GM23248 (cell line): ENCODE data around the gene CSTB. TPM values are rescaled to one million over a fixed set of nuclear protein-coding genes. Genes with fewer than 3 reads are reported as not detected.

ENCODE experiments used
- DNase-seq: peaks from one replicate; pipeline ENCODE4 v3.0.0-alpha.2; 2015
- H2AFZ ChIP-seq: fragments of 200-600 bp; sonication (generic); 2 replicates; pipeline ENCODE4 v1.6.1; 2016; ENCODE audit warnings: antibody characterized with exemption
- H3F3A ChIP-seq: fragments of 200-600 bp; sonication (generic); 2 replicates; pipeline ENCODE4 v1.6.1; 2016; ENCODE audit warnings: mild to moderate bottlenecking, antibody characterized with exemption, mixed run types; ENCODE audit not compliant: insufficient read depth
- H3K27ac ChIP-seq: fragments of 200-600 bp; sonication (generic); 2 replicates; pipeline ENCODE4 v1.5.1; 2016; ENCODE audit warnings: mild to moderate bottlenecking
- H3K27me3 ChIP-seq: fragments of 200-600 bp; sonication (generic); replicated peaks from 2 replicates; pipeline ENCODE4 v1.6.1; 2016; ENCODE audit warnings: mild to moderate bottlenecking; ENCODE audit not compliant: insufficient read depth
- H3K36me3 ChIP-seq: fragments of 200-600 bp; sonication (generic); 2 replicates; pipeline ENCODE4 v1.6.1; 2016; ENCODE audit warnings: low read depth, mild to moderate bottlenecking
- H3K4me1 ChIP-seq: fragments of 200-600 bp; sonication (generic); 2 replicates; pipeline ENCODE4 v1.6.1; 2016; ENCODE audit warnings: mild to moderate bottlenecking; ENCODE audit not compliant: insufficient read depth
- H3K4me2 ChIP-seq: fragments of 200-600 bp; sonication (generic); one replicate; pipeline ENCODE4 v1.6.1; 2016; ENCODE audit warnings: mild to moderate bottlenecking; ENCODE audit not compliant: unreplicated experiment
- H3K4me3 ChIP-seq: fragments of 200-600 bp; sonication (generic); 2 replicates; pipeline ENCODE4 v1.5.1; 2016; ENCODE audit warnings: mild to moderate bottlenecking
- H3K79me2 ChIP-seq: fragments of 200-600 bp; sonication (generic); 2 replicates; pipeline ENCODE4 v1.6.1; 2016; ENCODE audit warnings: mild to moderate bottlenecking; ENCODE audit not compliant: insufficient read depth
- H3K9ac ChIP-seq: fragments of 200-600 bp; sonication (generic); 2 replicates; pipeline ENCODE4 v1.6.1; 2016; ENCODE audit warnings: mild to moderate bottlenecking
- H3K9me2 ChIP-seq: fragments of 200-600 bp; sonication (generic); 2 replicates; pipeline ENCODE4 v1.6.1; 2016; ENCODE audit warnings: mixed run types, mild to moderate bottlenecking, moderate library complexity; ENCODE audit not compliant: insufficient read depth
- H3K9me3 ChIP-seq: fragments of 200-600 bp; sonication (generic); one replicate; pipeline ENCODE4 v1.6.1; 2017; ENCODE audit warnings: low read depth
- H4K20me1 ChIP-seq: fragments of 200-600 bp; sonication (generic); 2 replicates; pipeline ENCODE4 v1.6.0; 2016; ENCODE audit not compliant: insufficient read depth
- EZH2 ChIP-seq: fragments of 200-600 bp; sonication (generic); IDR thresholded peaks from 2 replicates; pipeline ENCODE4 v1.6.1; 2018; ENCODE audit warnings: antibody characterized with exemption, mild to moderate bottlenecking; ENCODE audit not compliant: insufficient read depth, poor library complexity, severe bottlenecking
- EZH2phosphoT487 ChIP-seq: fragments of 200-600 bp; sonication (generic); IDR thresholded peaks from 2 replicates; pipeline ENCODE4 v1.6.1; 2018; ENCODE audit warnings: antibody characterized with exemption, moderate library complexity, mild to moderate bottlenecking, low read depth; ENCODE audit not compliant: insufficient read depth
- WGBS, 2 experiments: methylation state at CpG; one replicate each; pipeline ENCODE4 v1.1.6; 2015 to 2017; ENCODE audit warnings: low lambda C conversion rate in 2 of 2, low coverage in 1 of 2; ENCODE audit errors: missing lambda C conversion rate in 2 of 2; 5-methylcytosine and 5-hydroxymethylcytosine counted together
- in situ Hi-C: fragments of 300-500 bp; cut with MboI; formaldehyde crosslinking; loops from 2 replicates; pipeline ENCODE4 v1.15.0; 2020
- polyA plus RNA-seq: library from polyadenylated mRNA; unstranded; fragments of >200 nt; fragmentation: Nextera tagmentation; extraction: Ambion mirVana; gene quantifications from 2 replicates; pipeline ENCODE4 v1.2.1, GENCODE V29; 2016
- total RNA-seq: library from RNA; depleted of rRNA; stranded (reverse); fragments of >200 nt; shearing (Covaris generic); gene quantifications from 2 replicates; pipeline ENCODE4 v1.2.3, GENCODE V29; 2014

Gene CSTB
- total and polyA plus RNA-seq, 2 experiments from 2014 or later: 6.7 to 95.0 TPM

DNA sequence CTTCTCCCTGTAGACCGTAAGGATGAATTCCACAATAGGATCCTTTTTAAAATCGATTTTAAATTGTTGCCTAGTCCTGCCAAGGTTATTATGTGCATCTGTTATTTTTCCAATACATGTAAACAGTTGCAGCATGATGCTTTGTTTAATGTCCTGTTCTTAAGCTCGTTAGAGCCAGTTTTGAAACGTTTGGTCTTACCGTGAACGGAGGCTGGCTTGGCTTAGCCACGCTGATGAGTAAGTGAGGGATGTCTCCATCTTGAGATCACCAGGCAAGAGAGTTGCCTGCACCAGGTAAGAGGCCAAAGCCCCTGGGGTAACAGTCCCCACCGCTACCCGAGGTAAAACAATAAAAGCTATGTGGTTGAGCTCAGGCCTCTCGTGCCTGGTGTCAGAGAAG, 17.3 kb downstream of the CSTB start:
- DNase-seq: no peak
- no peaks in the 10 kb centered on the region for H3K27me3 ChIP-seq
- no peaks in the 10 kb centered on the region for H4K20me1 ChIP-seq
- H3F3A ChIP-seq: no peaks in the 10 kb centered on the region
- H3K9me3 ChIP-seq: no peaks in the 10 kb centered on the region
- no peaks in the 10 kb centered on the region for H3K9me2 ChIP-seq
- in situ Hi-C loops: no loop called here
- no peaks in the 10 kb centered on the region for H3K4me1 ChIP-seq
- no peak for TF ChIP-seq EZH2phosphoT487
- TF ChIP-seq EZH2: no peak
- no peaks in the 10 kb centered on the region for H3K79me2 ChIP-seq
- no peak overlapping the region for H3K4me2 ChIP-seq
- peaks cover 15% of the 10 kb centered on the region; the same call in 1 of the 2 replicates for H3K36me3 ChIP-seq
- no peak overlapping the region for H3K27ac ChIP-seq
- WGBS, 2 experiments: 81 to 85% methylated on average over 10 of the region's 10 CpGs
- H3K9ac ChIP-seq: no peak overlapping the region
- H2AFZ ChIP-seq: no peak overlapping the region
- no peak overlapping the region for H3K4me3 ChIP-seq

GRCh38 chr21:43758111-43758641, 17.9 kb downstream of the CSTB start:
- H3K4me1 ChIP-seq: no peaks in the 10 kb centered on the region
- no peaks in the 10 kb centered on the region for H3K9me2 ChIP-seq
- no peaks in the 10 kb centered on the region for H3F3A ChIP-seq
- in situ Hi-C loops: no loop called here
- no peaks in the 10 kb centered on the region for H3K79me2 ChIP-seq
- peaks cover 15% of the 10 kb centered on the region; the same call in 1 of the 2 replicates for H3K36me3 ChIP-seq
- H3K27ac ChIP-seq: no peak overlapping the region
- no peaks in the 10 kb centered on the region for H3K9me3 ChIP-seq
- H3K4me2 ChIP-seq: no peak overlapping the region
- H3K9ac ChIP-seq: no peak overlapping the region
- TF ChIP-seq EZH2phosphoT487 (no peak), EZH2 (no peak)
- DNase-seq: no peak
- 86 to 88% methylated on average over 18 of the region's 18 CpGs for WGBS, 2 experiments
- H3K27me3 ChIP-seq: no peaks in the 10 kb centered on the region
- no peaks in the 10 kb centered on the region for H4K20me1 ChIP-seq
- no peak overlapping the region for H2AFZ ChIP-seq
- no peak overlapping the region for H3K4me3 ChIP-seq

DNA sequence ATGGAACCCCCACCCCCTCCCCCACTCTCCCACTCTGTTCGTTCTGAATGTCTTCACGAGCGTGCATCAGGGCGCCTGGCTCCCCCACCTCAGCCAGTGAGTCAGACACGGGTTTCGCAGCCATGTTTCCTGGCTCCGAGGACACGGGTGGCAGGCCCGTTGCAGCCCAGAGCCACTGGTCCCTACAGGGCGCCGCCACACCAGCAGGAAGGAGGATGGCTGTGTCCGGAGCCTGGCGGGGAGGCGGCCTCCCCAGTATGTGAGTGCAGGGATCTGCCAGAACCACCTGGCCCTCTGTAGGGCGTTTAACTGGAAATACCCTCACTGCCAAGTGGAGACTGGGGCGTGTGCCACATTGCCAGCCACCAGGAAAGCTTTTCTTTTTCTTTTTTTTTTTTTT, 18.5 kb downstream of the CSTB start:
- Histone ChIP-seq H3K9me3 (no peaks in the 10 kb centered on the region), H3K9ac (no peak overlapping the region), H3K79me2 (no peaks in the 10 kb centered on the region), H3K9me2 (no peaks in the 10 kb centered on the region), H3K4me2 (no peak overlapping the region), H4K20me1 (no peaks in the 10 kb centered on the region), H3K4me3 (no peak overlapping the region), H3K4me1 (no peaks in the 10 kb centered on the region), H3K36me3 (peaks cover 15% of the 10 kb centered on the region; the same call in 1 of the 2 replicates), H3F3A (no peaks in the 10 kb centered on the region), H3K27me3 (no peaks in the 10 kb centered on the region), H2AFZ (no peak overlapping the region), H3K27ac (no peak overlapping the region)
- in situ Hi-C loops: no loop called here
- DNase-seq: no peak
- no peak for TF ChIP-seq EZH2
- no peak for TF ChIP-seq EZH2phosphoT487
- WGBS, 2 experiments: 78 to 80% methylated on average over 15 to 16 of the region's 16 CpGs

- no peak overlapping the region for H3K4me3 ChIP-seq
- H3K9me2 ChIP-seq: no peaks in the 10 kb centered on the region
- TF ChIP-seq EZH2phosphoT487: no peak
- TF ChIP-seq EZH2: no peak
- H3F3A ChIP-seq: no peaks in the 10 kb centered on the region
- no peak overlapping the region for H3K4me2 ChIP-seq
- no peak overlapping the region for H3K9ac ChIP-seq
- H3K9me3 ChIP-seq: no peaks in the 10 kb centered on the region
- WGBS, 2 experiments: 95 to 98% methylated on average over 34 to 37 of the region's 37 CpGs
- H3K27ac ChIP-seq: no peak overlapping the region
- H3K79me2 ChIP-seq: no peaks in the 10 kb centered on the region
- no peak for DNase-seq
- H3K27me3 ChIP-seq: no peaks in the 10 kb centered on the region
- in situ Hi-C loops: no loop called here
- no peaks in the 10 kb centered on the region for H4K20me1 ChIP-seq
- H2AFZ ChIP-seq: no peak overlapping the region
- H3K36me3 ChIP-seq: peaks cover 15% of the 10 kb centered on the region; the same call in 1 of the 2 replicates
- H3K4me1 ChIP-seq: no peaks in the 10 kb centered on the region
These were observed 20.1 kb downstream of the CSTB start for GRCh38 chr21:43755820-43756594.
